Measurements from ENCODE around the gene ISCA1.
"Not testable (repeated sequence)": the region's sequence is repeated elsewhere in the genome, so short reads cannot be mapped to it uniquely, and the experiment has no call there.

Gene ISCA1

GRCh38 chr9:86321373-86321772 is 39.0 kb upstream of the ISCA1 start:
- no peaks in the 10 kb centered on the region for H4K20me1 ChIP-seq (ENCODE audit: insufficient read depth)
- peaks cover 6% of the 10 kb centered on the region; the same call in 1 of the 2 replicates for H3K36me3 ChIP-seq (ENCODE audit: insufficient read depth)
- H3K4me2 ChIP-seq: no peak overlapping the region
- no peak overlapping the region for H2AFZ ChIP-seq (ENCODE audit: low read depth)
- H3K4me1 ChIP-seq (ENCODE audit: low read depth, poor library complexity, severe bottlenecking): peaks cover 16% of the 10 kb centered on the region
- no peak overlapping the region for H3K27ac ChIP-seq
- H3K27me3 ChIP-seq (ENCODE audit: insufficient read depth, low read depth): no peaks in the 10 kb centered on the region
- H3K79me2 ChIP-seq (ENCODE audit: insufficient read depth, low read depth): no peaks in the 10 kb centered on the region
- no peak overlapping the region for H3K4me3 ChIP-seq (IDR thresholded peaks at IDR 0.05; ENCODE audit: insufficient read depth, low read depth, low read length)
- no peak for TF ChIP-seq CTCF (conservative IDR thresholded peaks at IDR 0.05; ENCODE audit: low read depth, low read length)
- H3K9ac ChIP-seq: no peak overlapping the region

DNA sequence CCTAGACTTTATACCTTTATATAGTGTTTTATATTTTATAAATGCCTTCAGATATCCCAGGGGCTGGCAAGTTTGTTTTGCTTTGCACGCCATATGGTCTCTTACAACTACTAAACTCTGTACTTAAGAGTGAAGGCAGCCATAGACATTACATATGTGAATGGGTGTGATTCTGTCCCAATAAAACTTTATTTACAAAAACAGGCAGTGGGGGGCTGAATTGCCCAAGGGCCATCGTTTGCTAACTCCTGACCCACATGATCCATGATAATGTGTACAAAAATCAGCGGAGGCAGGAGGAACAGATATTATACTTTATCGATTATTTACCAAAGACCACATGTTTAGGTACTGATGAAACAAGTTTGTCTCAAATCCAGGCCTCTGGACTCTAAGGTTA is 35.8 kb upstream of the ISCA1 start:
- Histone ChIP-seq H3K4me2 (no peak overlapping the region), H4K20me1 (ENCODE audit: insufficient read depth) (no peaks in the 10 kb centered on the region), H3K79me2 (ENCODE audit: insufficient read depth, low read depth) (no peaks in the 10 kb centered on the region), H3K27ac (no peak overlapping the region), H3K4me1 (ENCODE audit: low read depth, poor library complexity, severe bottlenecking) (no peaks in the 10 kb centered on the region), H3K4me3 (IDR thresholded peaks at IDR 0.05; ENCODE audit: insufficient read depth, low read depth, low read length) (no peak overlapping the region), H3K27me3 (ENCODE audit: insufficient read depth, low read depth) (no peaks in the 10 kb centered on the region), H2AFZ (ENCODE audit: low read depth) (no peak overlapping the region), H3K36me3 (ENCODE audit: insufficient read depth) (no peaks in the 10 kb centered on the region; the same call in 1 of the 2 replicates), H3K9ac (no peak overlapping the region)
- no peak for TF ChIP-seq CTCF (conservative IDR thresholded peaks at IDR 0.05; ENCODE audit: low read depth, low read length)

GRCh38 chr9:86315078-86315477 is 32.7 kb upstream of the ISCA1 start:
- Histone ChIP-seq H2AFZ (ENCODE audit: low read depth) (no peak overlapping the region), H3K4me2 (no peak overlapping the region), H3K4me3 (IDR thresholded peaks at IDR 0.05; ENCODE audit: insufficient read depth, low read depth, low read length) (no peak overlapping the region), H3K36me3 (ENCODE audit: insufficient read depth) (no peaks in the 10 kb centered on the region), H3K9ac (no peak overlapping the region), H3K27me3 (ENCODE audit: insufficient read depth, low read depth) (no peaks in the 10 kb centered on the region), H3K79me2 (ENCODE audit: insufficient read depth, low read depth) (no peaks in the 10 kb centered on the region), H3K4me1 (ENCODE audit: low read depth, poor library complexity, severe bottlenecking) (no peaks in the 10 kb centered on the region), H4K20me1 (ENCODE audit: insufficient read depth) (no peaks in the 10 kb centered on the region), H3K27ac (no peak overlapping the region)
- no peak for TF ChIP-seq CTCF (conservative IDR thresholded peaks at IDR 0.05; ENCODE audit: low read depth, low read length)

- not testable (repeated sequence) for H4K20me1 ChIP-seq (ENCODE audit: insufficient read depth); H3K4me2 ChIP-seq; H3K4me1 ChIP-seq (ENCODE audit: low read depth, poor library complexity, severe bottlenecking); H3K79me2 ChIP-seq (ENCODE audit: insufficient read depth, low read depth); H3K27ac ChIP-seq; H3K36me3 ChIP-seq (ENCODE audit: insufficient read depth); H2AFZ ChIP-seq (ENCODE audit: low read depth); H3K27me3 ChIP-seq (ENCODE audit: insufficient read depth, low read depth); H3K9ac ChIP-seq; H3K4me3 ChIP-seq (IDR thresholded peaks at IDR 0.05; ENCODE audit: insufficient read depth, low read depth, low read length)
These were observed 30.6 kb upstream of the ISCA1 start for GRCh38 chr9:86312959-86313358.

GRCh38 chr9:86308687-86309086 is 26.3 kb upstream of the ISCA1 start:
- Histone ChIP-seq H3K79me2 (ENCODE audit: insufficient read depth, low read depth) (no peaks in the 10 kb centered on the region), H3K36me3 (ENCODE audit: insufficient read depth) (no peaks in the 10 kb centered on the region; the same call in 1 of the 2 replicates), H3K4me1 (ENCODE audit: low read depth, poor library complexity, severe bottlenecking) (peaks cover 20% of the 10 kb centered on the region), H3K27me3 (ENCODE audit: insufficient read depth, low read depth) (no peaks in the 10 kb centered on the region), H3K9ac (no peak overlapping the region), H3K4me3 (IDR thresholded peaks at IDR 0.05; ENCODE audit: insufficient read depth, low read depth, low read length) (no peak overlapping the region), H3K27ac (no peak overlapping the region), H2AFZ (ENCODE audit: low read depth) (no peak overlapping the region), H3K4me2 (no peak overlapping the region), H4K20me1 (ENCODE audit: insufficient read depth) (no peaks in the 10 kb centered on the region)
- TF ChIP-seq CTCF (conservative IDR thresholded peaks at IDR 0.05; ENCODE audit: low read depth, low read length): no peak

All from KMS-11 (cell line).